ENCODE results near the gene AMACR.
"Not testable (repeated sequence)": the region's sequence is repeated elsewhere in the genome, so short reads cannot be mapped to it uniquely, and the experiment has no call there.

AMACR gene

DNA sequence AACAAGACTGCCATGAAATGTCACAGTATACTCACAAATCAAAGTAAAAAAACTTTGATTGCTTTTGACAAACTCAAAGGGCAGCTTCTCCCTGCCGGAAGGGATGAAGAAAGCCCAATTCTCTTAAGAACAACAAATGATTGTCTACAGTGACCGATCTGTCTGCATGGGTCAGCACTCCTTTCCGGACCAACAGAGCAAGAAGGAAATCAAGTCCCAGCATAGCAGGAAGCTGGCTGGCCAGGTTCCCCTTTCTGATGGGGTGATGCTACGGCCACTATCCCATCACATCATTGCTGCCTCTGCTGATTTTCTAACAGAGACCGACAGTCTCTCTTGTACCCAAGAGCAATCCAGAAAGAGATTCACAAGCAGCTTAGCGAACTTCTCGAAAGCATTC lies 34.5 kb upstream of the AMACR start:
- Histone ChIP-seq H3K36me3 (ENCODE audit: insufficient read depth, low read length) (no peaks in the 10 kb centered on the region; the same call in 1 of the 2 replicates), H3K9ac (ENCODE audit: low read depth, low read length) (no peak overlapping the region), H3K4me1 (ENCODE audit: insufficient read depth, low read length) (no peaks in the 10 kb centered on the region; the same call in 1 of the 2 replicates), H3K9me3 (ENCODE audit: control insufficient read depth, insufficient read depth, low read length) (no peaks in the 10 kb centered on the region)

DNA sequence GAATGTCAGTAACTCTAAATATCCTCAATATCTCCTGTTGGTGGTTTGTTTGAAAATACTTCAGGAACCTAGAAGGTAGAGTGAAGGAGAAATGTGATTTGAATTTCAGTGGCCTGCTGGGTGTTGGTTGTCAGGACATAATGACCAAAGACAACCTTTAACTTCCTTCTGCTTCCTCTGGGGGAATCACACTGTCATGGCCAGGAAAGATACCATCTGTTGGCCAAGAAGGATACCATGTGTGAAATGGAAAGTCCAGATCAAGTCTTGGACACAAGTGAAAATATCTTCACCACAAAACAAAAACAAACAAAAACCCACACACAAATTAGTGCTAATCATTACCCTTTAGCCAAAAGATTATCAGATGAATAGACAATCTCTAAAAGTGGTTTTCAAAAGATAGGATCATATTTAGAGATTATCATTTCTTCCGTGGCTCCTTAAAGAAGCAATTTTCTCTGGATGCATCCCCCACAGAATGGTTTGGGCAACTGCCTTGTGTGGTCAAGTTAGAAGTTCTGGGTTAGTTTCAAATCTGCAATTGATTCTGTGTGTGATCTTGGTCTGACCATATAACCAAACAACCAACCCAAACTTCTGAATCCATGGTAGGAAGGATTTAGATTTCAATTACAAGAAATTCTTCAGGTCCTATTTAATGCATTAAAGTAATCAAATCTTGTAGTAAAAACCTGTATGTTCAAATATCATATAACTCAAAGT lies 33.6 kb upstream of the AMACR start:
- Histone ChIP-seq H3K9ac (ENCODE audit: low read depth, low read length) (no peak overlapping the region), H3K36me3 (ENCODE audit: insufficient read depth, low read length) (no peaks in the 10 kb centered on the region; the same call in 1 of the 2 replicates), H3K4me1 (ENCODE audit: insufficient read depth, low read length) (no peaks in the 10 kb centered on the region; the same call in 1 of the 2 replicates), H3K9me3 (ENCODE audit: control insufficient read depth, insufficient read depth, low read length) (no peaks in the 10 kb centered on the region)

DNA sequence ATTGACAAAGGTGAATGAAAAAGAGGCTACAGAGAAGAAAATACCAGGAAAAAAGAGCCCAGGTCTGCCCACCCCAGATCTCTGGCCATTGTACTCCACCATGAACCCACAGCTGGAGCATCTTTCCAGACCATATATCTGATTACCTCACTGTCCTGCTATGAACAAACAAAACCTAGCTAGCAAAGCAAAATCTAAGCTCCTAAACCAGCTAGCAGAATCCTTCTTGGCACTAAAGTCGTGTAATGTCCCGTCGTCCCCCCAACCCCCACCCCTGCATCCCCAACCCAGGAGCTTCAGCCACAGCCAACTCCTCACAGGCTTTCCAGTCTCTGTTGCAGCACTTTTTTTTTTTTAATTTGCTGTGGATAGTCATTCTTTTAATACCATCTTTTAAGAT lies 32.6 kb upstream of the AMACR start:
- Histone ChIP-seq H3K4me1 (ENCODE audit: insufficient read depth, low read length) (no peaks in the 10 kb centered on the region; the same call in 1 of the 2 replicates), H3K9me3 (ENCODE audit: control insufficient read depth, insufficient read depth, low read length) (no peaks in the 10 kb centered on the region), H3K9ac (ENCODE audit: low read depth, low read length) (no peak overlapping the region), H3K36me3 (ENCODE audit: insufficient read depth, low read length) (no peaks in the 10 kb centered on the region; the same call in 1 of the 2 replicates)

GRCh38 chr5:34039398-34040157 lies 31.7 kb upstream of the AMACR start:
- Histone ChIP-seq H3K9ac (ENCODE audit: low read depth, low read length) (no peak overlapping the region), H3K9me3 (ENCODE audit: control insufficient read depth, insufficient read depth, low read length) (no peaks in the 10 kb centered on the region), H3K36me3 (ENCODE audit: insufficient read depth, low read length) (no peaks in the 10 kb centered on the region; the same call in 1 of the 2 replicates), H3K4me1 (ENCODE audit: insufficient read depth, low read length) (no peaks in the 10 kb centered on the region; the same call in 1 of the 2 replicates)

DNA sequence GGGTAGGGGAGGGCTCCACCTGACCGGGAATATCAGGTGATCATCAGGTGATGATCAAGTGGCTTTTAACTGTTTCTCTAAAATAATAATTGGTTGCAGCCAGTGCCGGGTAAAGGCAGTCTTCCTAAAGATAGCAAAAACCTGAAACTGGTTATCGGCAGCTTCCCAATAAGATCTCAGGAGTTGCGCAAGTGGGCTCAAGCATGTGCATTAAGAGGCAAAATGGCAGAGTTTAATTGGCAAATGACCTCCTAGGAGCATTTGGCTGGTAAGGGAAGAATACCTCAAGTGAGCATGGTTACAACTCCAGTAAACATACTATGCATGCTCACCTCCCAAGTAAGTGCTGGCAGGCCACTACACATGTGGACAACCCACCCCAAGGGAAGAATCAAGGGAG lies 31.0 kb upstream of the AMACR start:
- no peaks in the 10 kb centered on the region for H3K9me3 ChIP-seq (ENCODE audit: control insufficient read depth, insufficient read depth, low read length)
- H3K36me3 ChIP-seq (ENCODE audit: insufficient read depth, low read length) = no peaks in the 10 kb centered on the region; the same call in 1 of the 2 replicates
- H3K4me1 ChIP-seq (ENCODE audit: insufficient read depth, low read length) = no peaks in the 10 kb centered on the region; the same call in 1 of the 2 replicates
- H3K9ac ChIP-seq (ENCODE audit: low read depth, low read length) = no peak overlapping the region

- Histone ChIP-seq H3K9ac (ENCODE audit: low read depth, low read length) (no peak overlapping the region), H3K36me3 (ENCODE audit: insufficient read depth, low read length) (no peaks in the 10 kb centered on the region; the same call in 1 of the 2 replicates), H3K4me1 (ENCODE audit: insufficient read depth, low read length) (no peaks in the 10 kb centered on the region; the same call in 1 of the 2 replicates), H3K9me3 (ENCODE audit: control insufficient read depth, insufficient read depth, low read length) (no peaks in the 10 kb centered on the region)
These were observed 30.5 kb upstream of the AMACR start for GRCh38 chr5:34038390-34038789.

DNA sequence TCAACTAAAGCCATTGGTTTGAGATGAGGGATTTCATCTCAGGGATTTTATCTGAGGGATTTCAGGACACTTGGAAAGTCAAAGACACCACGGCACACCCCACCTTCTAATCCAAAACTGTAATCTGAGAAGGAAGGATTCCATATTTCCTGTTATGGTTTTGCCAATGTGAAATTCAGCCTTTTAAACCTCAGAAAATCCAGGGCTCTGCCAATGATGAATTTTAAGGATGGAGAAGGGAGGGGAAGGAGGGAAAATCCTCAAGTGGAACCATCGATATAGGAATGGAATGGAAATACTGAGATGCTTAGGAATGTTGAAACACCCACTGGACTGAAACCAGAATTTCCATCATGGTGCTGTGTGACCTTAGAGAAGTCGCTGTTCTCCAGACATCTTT lies 29.9 kb upstream of the AMACR start:
- Histone ChIP-seq H3K9ac (ENCODE audit: low read depth, low read length) (no peak overlapping the region), H3K36me3 (ENCODE audit: insufficient read depth, low read length) (no peaks in the 10 kb centered on the region; the same call in 1 of the 2 replicates), H3K4me1 (ENCODE audit: insufficient read depth, low read length) (no peaks in the 10 kb centered on the region; the same call in 1 of the 2 replicates), H3K9me3 (ENCODE audit: control insufficient read depth, insufficient read depth, low read length) (no peaks in the 10 kb centered on the region)

GRCh38 chr5:34035756-34036155 lies 27.9 kb upstream of the AMACR start:
- H3K36me3 ChIP-seq (ENCODE audit: insufficient read depth, low read length) = no peaks in the 10 kb centered on the region; the same call in 1 of the 2 replicates
- no peaks in the 10 kb centered on the region; the same call in 1 of the 2 replicates for H3K4me1 ChIP-seq (ENCODE audit: insufficient read depth, low read length)
- H3K9ac ChIP-seq (ENCODE audit: low read depth, low read length) = no peak overlapping the region
- H3K9me3 ChIP-seq (ENCODE audit: control insufficient read depth, insufficient read depth, low read length) = no peaks in the 10 kb centered on the region

GRCh38 chr5:34034534-34035327 lies 26.9 kb upstream of the AMACR start:
- no peaks in the 10 kb centered on the region for H3K9me3 ChIP-seq (ENCODE audit: control insufficient read depth, insufficient read depth, low read length)
- no peaks in the 10 kb centered on the region; the same call in 1 of the 2 replicates for H3K4me1 ChIP-seq (ENCODE audit: insufficient read depth, low read length)
- no peaks in the 10 kb centered on the region; the same call in 1 of the 2 replicates for H3K36me3 ChIP-seq (ENCODE audit: insufficient read depth, low read length)
- no peak overlapping the region for H3K9ac ChIP-seq (ENCODE audit: low read depth, low read length)

DNA sequence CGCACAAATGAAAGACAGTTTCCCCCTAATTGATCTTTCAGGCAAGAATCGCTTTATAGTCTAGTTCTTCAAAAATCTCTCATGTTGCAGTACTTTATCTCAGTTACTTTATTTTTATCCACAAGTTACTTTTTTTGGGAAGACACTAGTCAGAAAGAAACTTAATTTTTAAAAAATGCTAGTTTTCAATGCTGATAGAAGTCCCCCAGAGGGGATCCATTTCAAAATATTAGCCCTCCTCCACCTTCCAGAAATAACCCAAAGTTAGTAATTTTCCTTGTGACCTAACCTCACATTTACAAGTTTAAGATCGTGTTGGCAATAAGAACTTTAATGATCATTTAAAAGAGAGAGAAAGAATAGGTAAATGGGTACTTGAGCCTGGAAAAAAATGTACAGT lies 24.1 kb upstream of the AMACR start:
- Histone ChIP-seq H3K36me3 (ENCODE audit: insufficient read depth, low read length) (no peaks in the 10 kb centered on the region), H3K9me3 (ENCODE audit: control insufficient read depth, insufficient read depth, low read length) (no peaks in the 10 kb centered on the region), H3K9ac (ENCODE audit: low read depth, low read length) (no peak overlapping the region), H3K4me1 (ENCODE audit: insufficient read depth, low read length) (no peaks in the 10 kb centered on the region)

- Histone ChIP-seq H3K9me3 (ENCODE audit: control insufficient read depth, insufficient read depth, low read length) (no peaks in the 10 kb centered on the region), H3K36me3 (ENCODE audit: insufficient read depth, low read length) (no peaks in the 10 kb centered on the region), H3K9ac (ENCODE audit: low read depth, low read length) (no peak overlapping the region), H3K4me1 (ENCODE audit: insufficient read depth, low read length) (no peaks in the 10 kb centered on the region)
These were observed 23.3 kb upstream of the AMACR start for GRCh38 chr5:34031117-34031516.

DNA sequence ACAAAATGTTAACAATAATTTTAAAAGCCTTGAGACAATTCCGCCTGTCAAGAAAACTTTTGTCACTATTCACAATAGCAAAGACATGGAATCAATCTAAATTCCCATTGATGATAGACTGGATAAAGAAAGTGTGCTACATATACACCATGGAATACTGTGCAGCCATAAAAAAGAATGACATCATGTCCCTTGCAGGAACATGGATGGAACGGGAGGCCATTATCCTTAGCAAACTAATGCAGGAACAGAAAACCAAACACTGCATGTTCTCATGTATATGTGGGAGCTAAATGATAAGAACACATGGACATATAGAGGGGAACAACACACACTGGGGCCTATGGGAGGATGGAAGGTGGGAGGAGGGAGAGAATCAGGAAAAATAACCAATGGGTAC lies 22.7 kb upstream of the AMACR start:
- not testable (repeated sequence) for H3K9ac ChIP-seq (ENCODE audit: low read depth, low read length); H3K36me3 ChIP-seq (ENCODE audit: insufficient read depth, low read length); H3K4me1 ChIP-seq (ENCODE audit: insufficient read depth, low read length); H3K9me3 ChIP-seq (ENCODE audit: control insufficient read depth, insufficient read depth, low read length)

- H3K36me3 ChIP-seq (ENCODE audit: insufficient read depth, low read length) = no peaks in the 10 kb centered on the region
- H3K9ac ChIP-seq (ENCODE audit: low read depth, low read length) = no peak overlapping the region
- no peaks in the 10 kb centered on the region for H3K4me1 ChIP-seq (ENCODE audit: insufficient read depth, low read length)
- H3K9me3 ChIP-seq (ENCODE audit: control insufficient read depth, insufficient read depth, low read length) = no peaks in the 10 kb centered on the region
These were observed 22.2 kb upstream of the AMACR start for GRCh38 chr5:34030048-34030447.

DNA sequence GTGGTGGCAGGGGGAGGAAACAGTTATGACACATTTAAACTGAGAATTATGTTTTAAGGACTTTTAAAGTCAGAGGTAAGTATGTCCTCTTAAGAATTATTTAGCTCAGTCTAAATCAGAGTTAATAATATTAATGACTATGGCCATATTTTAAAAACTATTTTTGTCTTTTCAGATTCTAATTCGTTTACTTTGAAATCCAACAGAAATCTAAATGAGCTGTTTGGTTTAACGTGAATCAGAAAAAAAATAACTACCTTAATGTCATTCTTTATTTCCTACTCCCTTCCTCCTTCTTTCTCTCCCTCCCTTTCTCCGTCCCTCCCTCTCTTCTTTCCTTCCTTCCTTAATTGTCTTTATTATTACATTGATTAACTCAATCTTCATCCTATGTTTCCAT lies 20.5 kb upstream of the AMACR start:
- no peaks in the 10 kb centered on the region for H3K4me1 ChIP-seq (ENCODE audit: insufficient read depth, low read length)
- no peak overlapping the region for H3K9ac ChIP-seq (ENCODE audit: low read depth, low read length)
- H3K9me3 ChIP-seq (ENCODE audit: control insufficient read depth, insufficient read depth, low read length) = no peaks in the 10 kb centered on the region
- H3K36me3 ChIP-seq (ENCODE audit: insufficient read depth, low read length) = no peaks in the 10 kb centered on the region
